HG03064 (cell line): ENCODE measurements around the gene MRPL44.
"Not testable (repeated sequence)": the region's sequence is repeated elsewhere in the genome, so short reads cannot be mapped to it uniquely, and the experiment has no call there.

ENCODE experiments used
- ATAC-seq: cut with Tn5 transposase; IDR thresholded peaks from one replicate; pipeline ENCODE4 v1.9.1; 2021; ENCODE audit warnings: low read depth; ENCODE audit not compliant: unreplicated experiment

Gene MRPL44

DNA sequence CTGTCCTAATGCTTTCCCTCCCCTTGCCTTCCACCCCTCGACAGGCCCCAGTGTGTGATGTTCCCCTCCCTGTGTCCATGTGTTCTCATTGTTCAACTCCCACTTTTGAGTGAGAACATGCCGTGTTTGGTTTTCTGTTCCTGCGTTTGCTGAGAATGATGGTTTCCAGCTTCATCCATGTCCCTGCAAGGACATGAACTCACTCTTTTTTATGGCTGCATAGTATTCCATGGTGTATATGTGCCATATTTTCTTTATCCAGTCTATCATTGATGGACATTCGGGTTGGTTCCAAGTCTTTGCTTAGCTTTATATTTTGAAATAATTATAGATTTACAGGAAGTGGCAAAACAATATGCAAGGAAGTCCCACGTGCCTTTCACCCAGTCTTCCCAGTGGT is 43.4 kb downstream of the MRPL44 start:
- ATAC-seq: not testable (repeated sequence)

DNA sequence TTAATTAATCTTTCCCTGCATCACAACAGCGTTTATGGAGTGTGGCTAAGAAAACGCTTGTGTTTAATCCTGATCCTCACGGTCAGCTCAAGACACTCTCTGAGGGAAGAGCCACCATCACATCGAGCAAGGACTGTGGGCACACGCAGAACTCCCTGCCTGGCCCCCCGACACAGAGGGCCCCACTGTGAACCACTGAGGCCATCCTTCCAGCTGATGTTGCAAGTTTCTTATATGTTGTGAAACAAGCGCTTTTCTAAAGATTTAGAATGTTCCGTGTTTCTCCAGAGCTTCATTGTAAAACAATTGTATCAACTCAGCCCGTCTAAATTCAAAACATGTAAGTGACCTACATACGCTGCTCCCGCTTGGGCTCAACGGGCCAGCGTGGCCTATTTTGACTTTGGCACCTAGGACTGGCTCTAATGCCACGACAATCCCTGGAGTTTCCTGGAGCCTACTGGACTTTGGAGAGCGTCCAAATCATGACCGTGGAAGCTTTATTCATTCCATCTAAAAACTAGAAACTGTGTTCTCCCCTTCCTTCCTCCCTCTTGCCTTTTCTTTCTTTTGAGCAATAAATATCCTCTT is 46.9 kb downstream of the MRPL44 start:
- ATAC-seq: no peak

DNA sequence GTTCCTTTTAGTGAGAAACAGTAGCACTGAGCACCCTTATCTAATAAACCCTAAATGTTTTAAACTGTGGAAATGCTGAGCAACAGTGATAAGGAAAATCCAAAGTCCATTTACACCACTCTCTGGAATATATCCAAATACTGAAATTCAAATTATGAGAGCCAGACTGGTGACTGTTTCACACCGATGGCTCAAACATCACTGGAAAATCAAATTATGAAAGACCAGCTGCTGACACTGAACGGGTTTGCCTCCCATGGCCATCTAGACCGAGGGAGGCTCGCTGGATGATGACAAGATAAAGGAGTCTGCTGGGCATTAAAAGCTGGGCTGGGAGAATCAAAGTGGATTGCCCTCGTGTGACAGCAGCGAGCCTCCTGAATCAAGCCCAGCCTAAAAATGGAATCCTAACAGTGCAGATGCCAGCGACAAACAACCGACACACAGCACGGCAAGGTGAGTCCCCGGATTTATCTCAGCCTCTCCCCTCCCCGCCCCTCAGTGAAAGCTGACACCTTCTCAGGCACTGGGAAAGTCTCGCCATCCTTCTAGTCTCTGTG is 51.5 kb downstream of the MRPL44 start:
- no peak for ATAC-seq

DNA sequence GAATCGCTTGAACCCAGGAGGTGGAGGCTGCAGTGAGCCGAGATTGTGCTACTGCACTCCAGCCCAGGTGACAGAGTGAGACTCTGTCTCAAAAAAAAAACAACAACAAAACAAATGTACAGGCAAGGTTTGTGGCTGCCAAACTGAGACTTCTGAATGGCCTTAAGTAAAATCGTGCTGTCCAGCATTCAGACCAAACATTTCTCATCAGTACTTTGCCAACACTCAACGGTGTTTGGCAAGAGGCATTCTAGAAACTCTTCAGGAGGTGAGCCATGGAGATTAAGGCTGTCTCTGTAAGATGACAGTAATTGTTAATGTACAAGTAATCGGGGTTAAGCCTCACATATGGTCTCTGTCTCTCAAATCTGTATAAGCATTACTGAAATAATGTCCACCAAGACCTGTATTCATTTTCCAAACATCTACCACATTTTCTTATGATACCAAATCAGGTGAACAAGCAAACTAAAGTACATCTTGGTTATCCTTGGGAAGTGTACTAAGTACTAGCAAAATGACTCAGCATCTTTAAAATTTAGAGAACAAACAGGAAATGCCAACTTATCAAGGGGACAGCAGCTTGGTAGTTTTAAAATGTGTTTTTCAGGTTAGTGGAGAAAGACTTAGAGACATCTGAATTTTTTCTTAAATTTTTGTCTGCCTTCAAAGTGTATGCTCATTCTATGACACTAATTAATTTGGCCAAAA is 52.5 kb downstream of the MRPL44 start:
- ATAC-seq: no peak

DNA sequence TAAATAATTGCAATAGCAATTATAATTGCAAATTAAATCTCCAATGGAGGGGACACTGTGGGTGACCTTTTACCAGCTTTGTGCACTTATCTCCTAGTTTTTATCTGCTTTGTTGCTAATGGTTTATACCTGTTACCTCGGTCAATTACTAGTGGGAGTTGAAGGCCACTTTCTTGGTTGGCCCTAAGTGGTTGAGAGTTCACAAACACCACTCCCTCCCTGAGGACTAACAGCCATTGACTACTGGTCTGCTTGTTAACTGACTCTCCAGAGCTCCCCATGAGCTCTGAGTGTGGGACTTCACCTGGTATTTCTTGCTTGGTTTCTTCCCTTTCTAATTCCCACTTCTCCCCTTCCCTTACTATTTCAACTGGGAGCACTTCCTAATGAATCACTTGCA is 54.6 kb downstream of the MRPL44 start:
- no peak for ATAC-seq

DNA sequence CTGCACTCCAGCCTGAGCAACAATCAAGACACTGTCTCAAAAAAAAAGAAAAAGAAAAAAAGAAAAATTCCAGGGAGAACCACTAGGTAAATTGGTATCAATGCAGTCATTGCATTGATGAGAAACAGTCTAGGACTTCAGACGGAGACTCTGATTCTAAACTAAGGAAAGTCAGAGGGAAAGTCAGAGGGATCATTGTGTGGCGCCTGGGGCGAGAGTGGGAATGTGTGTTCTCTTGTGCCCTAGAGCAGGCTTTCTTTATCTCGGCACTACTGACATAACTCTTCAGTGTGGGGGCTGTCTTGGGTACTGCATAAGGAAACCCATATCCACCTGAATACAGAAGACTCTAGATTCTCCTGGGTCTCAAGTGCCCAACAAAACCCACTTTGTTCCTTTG is 57.1 kb downstream of the MRPL44 start:
- no peak for ATAC-seq

DNA sequence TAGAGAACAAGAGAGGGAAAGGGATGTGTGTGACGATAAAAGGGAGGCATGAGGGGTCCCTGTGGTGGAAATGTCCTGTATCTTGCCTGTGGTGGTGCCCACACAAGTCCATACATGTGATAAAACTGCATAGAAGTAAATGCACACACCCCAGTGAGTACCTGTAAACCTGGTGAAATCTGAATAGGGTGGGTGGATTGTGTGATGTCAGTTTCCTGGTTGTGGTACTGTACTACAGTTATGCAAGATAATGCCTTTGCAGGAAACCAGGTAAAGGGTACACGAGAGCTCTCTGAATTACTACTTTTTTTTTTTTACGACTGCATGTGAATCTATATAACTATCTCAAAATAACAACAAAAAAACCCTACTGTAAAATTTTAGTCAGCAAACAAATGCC is 59.7 kb downstream of the MRPL44 start:
- ATAC-seq: no peak
